Measurements from ENCODE around the gene SLC9C1. TPM values are rescaled to one million over a fixed set of nuclear protein-coding genes. Genes with fewer than 3 reads are reported as not detected.
A peak's percentile ranks its signal among the peaks of the same experiment; 100 is the strongest.

SLC9C1 gene
- total RNA-seq, 1 donor from 2014 or later = not detected

GRCh38 chr3:112333002-112333380 is 39.0 kb upstream of the SLC9C1 start, which contains the start of gene CD200:
TSS of gene CD200 (plus strand) at chr3:112333156. CDS start at chr3:112333213, 57 bp downstream.
- H3K27me3 Mint-ChIP-seq (ENCODE audit: unreplicated experiment) = peaks cover 61% of the 10 kb centered on the region
- H3K9me3 Mint-ChIP-seq (ENCODE audit: unreplicated experiment) = no peaks in the 10 kb centered on the region
- peaks cover 11% of the 10 kb centered on the region for H3K4me1 Mint-ChIP-seq (ENCODE audit: unreplicated experiment)

GRCh38 chr3:112331851-112332250 is 37.8 kb upstream of the SLC9C1 start:
- TF ChIP-seq CTCF (IDR thresholded peaks at IDR 0.05) = no peak
- H3K9me3 Mint-ChIP-seq (ENCODE audit: unreplicated experiment) = no peaks in the 10 kb centered on the region
- H3K36me3 Mint-ChIP-seq (ENCODE audit: unreplicated experiment) = no peaks in the 10 kb centered on the region
- peaks cover 11% of the 10 kb centered on the region for H3K4me1 Mint-ChIP-seq (ENCODE audit: unreplicated experiment)
- H3K27me3 Mint-ChIP-seq (ENCODE audit: unreplicated experiment) = peaks cover 57% of the 10 kb centered on the region
- H3K4me3 Mint-ChIP-seq (ENCODE audit: unreplicated experiment) = no peak overlapping the region
- DNase-seq (ENCODE audit: extremely low spot score, unreplicated experiment) = no peak
- H3K27ac Mint-ChIP-seq (ENCODE audit: unreplicated experiment) = no peak overlapping the region

More at GRCh38 chr3:112333002-112333380, 39.0 kb upstream of the SLC9C1 start, which contains the start of gene CD200:
- Mint-ChIP-seq H3K4me3 (ENCODE audit: unreplicated experiment) (peak within 1 kb of the TSS; percentile 72), H3K27ac (ENCODE audit: unreplicated experiment) (no peak within 1 kb of the TSS), H3K36me3 (ENCODE audit: unreplicated experiment) (no peaks in the 10 kb centered on the region)
- no peak for TF ChIP-seq CTCF (IDR thresholded peaks at IDR 0.05)
- DNase-seq (ENCODE audit: extremely low spot score, unreplicated experiment) = peak; percentile 84

- TF ChIP-seq CTCF (IDR thresholded peaks at IDR 0.05) = peak; percentile 77
- no peak for DNase-seq (ENCODE audit: extremely low spot score, unreplicated experiment)
- Mint-ChIP-seq H3K27me3 (ENCODE audit: unreplicated experiment) (peaks cover 51% of the 10 kb centered on the region), H3K4me1 (ENCODE audit: unreplicated experiment) (no peaks in the 10 kb centered on the region), H3K9me3 (ENCODE audit: unreplicated experiment) (no peaks in the 10 kb centered on the region), H3K36me3 (ENCODE audit: unreplicated experiment) (no peaks in the 10 kb centered on the region), H3K27ac (ENCODE audit: unreplicated experiment) (no peak overlapping the region), H3K4me3 (ENCODE audit: unreplicated experiment) (no peak overlapping the region)
These were observed 33.4 kb upstream of the SLC9C1 start for GRCh38 chr3:112327371-112327951.

GRCh38 chr3:112321867-112322652 is 28.0 kb upstream of the SLC9C1 start:
- H3K4me3 Mint-ChIP-seq (ENCODE audit: unreplicated experiment) = no peak overlapping the region
- H3K27ac Mint-ChIP-seq (ENCODE audit: unreplicated experiment) = no peak overlapping the region
- no peak for TF ChIP-seq CTCF (IDR thresholded peaks at IDR 0.05)
- no peak for DNase-seq (ENCODE audit: extremely low spot score, unreplicated experiment)
- H3K9me3 Mint-ChIP-seq (ENCODE audit: unreplicated experiment) = no peaks in the 10 kb centered on the region
- H3K36me3 Mint-ChIP-seq (ENCODE audit: unreplicated experiment) = no peaks in the 10 kb centered on the region
- peaks cover 63% of the 10 kb centered on the region for H3K27me3 Mint-ChIP-seq (ENCODE audit: unreplicated experiment)
- H3K4me1 Mint-ChIP-seq (ENCODE audit: unreplicated experiment) = no peaks in the 10 kb centered on the region

GRCh38 chr3:112320691-112321090 is 26.7 kb upstream of the SLC9C1 start:
- H3K36me3 Mint-ChIP-seq (ENCODE audit: unreplicated experiment) = no peaks in the 10 kb centered on the region
- H3K4me1 Mint-ChIP-seq (ENCODE audit: unreplicated experiment) = no peaks in the 10 kb centered on the region
- TF ChIP-seq CTCF (IDR thresholded peaks at IDR 0.05) = no peak
- H3K27me3 Mint-ChIP-seq (ENCODE audit: unreplicated experiment) = peaks cover 55% of the 10 kb centered on the region
- H3K27ac Mint-ChIP-seq (ENCODE audit: unreplicated experiment) = no peak overlapping the region
- H3K9me3 Mint-ChIP-seq (ENCODE audit: unreplicated experiment) = no peaks in the 10 kb centered on the region
- no peak overlapping the region for H3K4me3 Mint-ChIP-seq (ENCODE audit: unreplicated experiment)
- DNase-seq (ENCODE audit: extremely low spot score, unreplicated experiment) = no peak

All from osteocyte (in vitro differentiated cells).